C4-2B (cell line): ENCODE results near the gene DEFB128.

ENCODE experiments used
- H3K27ac ChIP-seq: fragments of 450-650 bp; 2 replicates; pipeline ENCODE4 v1.5.1; 2017
- ZFX ChIP-seq: fragments of 450-650 bp; IDR thresholded peaks from 2 replicates; pipeline ENCODE4 v1.6.1; 2017
- TF ChIP-seq, protein P1 (sequence below): fragments of 450-650 bp; conservative IDR thresholded peaks from 2 replicates; pipeline ENCODE4 v1.5.1; 2017; ENCODE audit warnings: mild to moderate bottlenecking

DEFB128 gene

DNA sequence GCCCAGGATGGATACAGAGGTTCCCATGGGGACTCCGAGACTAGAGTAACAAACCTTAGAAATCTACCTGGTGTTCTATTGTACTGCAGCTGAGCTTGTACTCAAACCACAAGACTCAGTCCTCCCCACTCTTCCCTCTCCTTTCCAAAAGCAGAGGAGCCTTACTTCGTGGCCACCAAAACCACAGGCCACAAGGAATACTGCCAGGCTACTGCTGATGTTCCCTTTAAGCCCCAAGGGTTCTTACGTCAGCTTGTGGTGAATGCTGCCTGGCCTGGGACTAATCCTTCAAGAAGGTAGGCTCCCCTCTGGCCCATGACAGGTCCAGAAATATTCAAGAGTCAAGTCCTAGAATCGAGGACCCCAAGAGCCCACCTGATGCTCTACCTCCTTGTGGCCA is 10.5 kb upstream of the DEFB128 start:
- H3K27ac ChIP-seq, result no peak overlapping the region
- no peak for TF ChIP-seq ZFX
- TF ChIP-seq, protein P1, sequence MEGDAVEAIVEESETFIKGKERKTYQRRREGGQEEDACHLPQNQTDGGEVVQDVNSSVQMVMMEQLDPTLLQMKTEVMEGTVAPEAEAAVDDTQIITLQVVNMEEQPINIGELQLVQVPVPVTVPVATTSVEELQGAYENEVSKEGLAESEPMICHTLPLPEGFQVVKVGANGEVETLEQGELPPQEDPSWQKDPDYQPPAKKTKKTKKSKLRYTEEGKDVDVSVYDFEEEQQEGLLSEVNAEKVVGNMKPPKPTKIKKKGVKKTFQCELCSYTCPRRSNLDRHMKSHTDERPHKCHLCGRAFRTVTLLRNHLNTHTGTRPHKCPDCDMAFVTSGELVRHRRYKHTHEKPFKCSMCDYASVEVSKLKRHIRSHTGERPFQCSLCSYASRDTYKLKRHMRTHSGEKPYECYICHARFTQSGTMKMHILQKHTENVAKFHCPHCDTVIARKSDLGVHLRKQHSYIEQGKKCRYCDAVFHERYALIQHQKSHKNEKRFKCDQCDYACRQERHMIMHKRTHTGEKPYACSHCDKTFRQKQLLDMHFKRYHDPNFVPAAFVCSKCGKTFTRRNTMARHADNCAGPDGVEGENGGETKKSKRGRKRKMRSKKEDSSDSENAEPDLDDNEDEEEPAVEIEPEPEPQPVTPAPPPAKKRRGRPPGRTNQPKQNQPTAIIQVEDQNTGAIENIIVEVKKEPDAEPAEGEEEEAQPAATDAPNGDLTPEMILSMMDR, result no peak

DNA sequence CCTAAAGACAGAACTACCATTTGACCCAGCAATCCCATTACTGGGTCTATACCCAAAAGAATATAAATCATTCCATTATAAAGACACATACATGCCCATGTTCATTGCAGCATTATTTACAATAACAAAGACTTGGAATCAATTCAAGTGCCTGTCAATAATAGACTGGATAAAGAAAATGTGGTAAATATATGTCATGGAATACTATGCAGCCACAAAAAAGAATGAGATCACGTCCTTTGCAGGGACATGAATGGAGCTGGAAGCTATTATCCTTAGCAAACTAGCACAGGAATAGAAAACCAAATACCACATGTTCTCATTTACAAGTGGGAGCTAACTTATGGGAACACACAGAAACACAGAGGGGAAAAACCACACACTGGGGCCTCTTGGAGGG is 8.7 kb upstream of the DEFB128 start:
- no peak overlapping the region for H3K27ac ChIP-seq
- TF ChIP-seq, protein P1, result no peak
- TF ChIP-seq ZFX, result no peak

DNA sequence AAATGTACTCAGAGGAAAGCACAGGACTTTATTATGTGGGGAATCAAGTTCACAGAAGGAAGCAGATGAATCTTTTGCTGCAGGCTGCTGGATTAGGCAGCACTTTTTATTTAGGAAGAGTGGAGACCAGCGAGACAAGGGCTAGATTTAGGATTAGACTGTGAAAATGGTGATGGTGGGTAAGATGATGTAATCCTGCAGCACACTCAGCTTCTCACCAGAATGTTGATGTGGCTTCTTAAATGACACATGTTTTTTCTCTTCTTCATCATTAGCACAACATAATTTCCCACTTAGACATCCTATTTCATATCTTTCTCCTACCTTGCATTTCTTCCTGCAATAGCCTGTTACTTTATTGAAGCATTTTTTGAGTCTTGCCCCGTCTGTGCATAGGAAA is 1.8 kb downstream of the DEFB128 start:
- H3K27ac ChIP-seq, result no peak overlapping the region
- TF ChIP-seq, protein P1, result no peak
- TF ChIP-seq ZFX, result no peak

GRCh38 chr20:184288-184687 is 5.2 kb downstream of the DEFB128 start:
- TF ChIP-seq, protein P1, result no peak
- TF ChIP-seq ZFX, result no peak

GRCh38 chr20:168876-169275 is 20.6 kb downstream of the DEFB128 start:
- TF ChIP-seq, protein P1, result no peak
- TF ChIP-seq ZFX, result no peak
- no peak overlapping the region for H3K27ac ChIP-seq

More at GRCh38 chr20:184288-184687, 5.2 kb downstream of the DEFB128 start:
- no peak overlapping the region for H3K27ac ChIP-seq

GRCh38 chr20:164618-165017 is 24.9 kb downstream of the DEFB128 start:
- TF ChIP-seq, protein P1, result no peak
- no peak for TF ChIP-seq ZFX
- H3K27ac ChIP-seq, result no peak overlapping the region

DNA sequence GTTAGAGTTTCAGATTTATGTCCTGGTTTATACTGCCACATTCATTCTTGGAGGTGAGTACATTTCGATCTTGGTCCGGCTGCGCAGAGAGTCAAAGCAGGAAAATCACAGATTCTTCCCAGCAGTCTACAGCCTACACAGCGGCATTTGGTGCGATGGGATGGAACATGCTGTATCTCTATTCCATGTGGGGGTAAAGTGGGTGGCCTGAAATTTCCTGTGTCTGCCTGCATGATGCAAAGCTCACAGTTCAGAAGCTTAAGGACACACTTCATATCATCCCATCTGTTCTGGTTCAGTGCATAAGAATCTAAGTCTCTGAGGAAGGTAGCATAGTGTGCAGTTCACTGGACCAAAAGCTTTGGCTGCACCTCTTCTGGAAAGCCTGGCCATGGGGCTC is 32.4 kb downstream of the DEFB128 start, which contains the start of gene DEFB127:
Gene DEFB127, plus strand, starts transcription at position 301 of the 400 bp plus-strand sequence. Its CDS starts 91 bp downstream, at position 392.
- TF ChIP-seq ZFX, result no peak
- TF ChIP-seq, protein P1, result no peak
- no peak within 1 kb of the TSS for H3K27ac ChIP-seq
